GM23248 (cell line): Measurements from ENCODE around the gene WASL. TPM values are rescaled to one million over a fixed set of nuclear protein-coding genes. Genes with fewer than 3 reads are reported as not detected.

Experiments
- DNase-seq: peaks from one replicate; pipeline ENCODE4 v3.0.0-alpha.2; 2015
- H2AFZ ChIP-seq: fragments of 200-600 bp; sonication (generic); 2 replicates; pipeline ENCODE4 v1.6.1; 2016; ENCODE audit warnings: antibody characterized with exemption
- H3F3A ChIP-seq: fragments of 200-600 bp; sonication (generic); 2 replicates; pipeline ENCODE4 v1.6.1; 2016; ENCODE audit warnings: mild to moderate bottlenecking, antibody characterized with exemption, mixed run types; ENCODE audit not compliant: insufficient read depth
- H3K27ac ChIP-seq: fragments of 200-600 bp; sonication (generic); 2 replicates; pipeline ENCODE4 v1.5.1; 2016; ENCODE audit warnings: mild to moderate bottlenecking
- H3K27me3 ChIP-seq: fragments of 200-600 bp; sonication (generic); replicated peaks from 2 replicates; pipeline ENCODE4 v1.6.1; 2016; ENCODE audit warnings: mild to moderate bottlenecking; ENCODE audit not compliant: insufficient read depth
- H3K36me3 ChIP-seq: fragments of 200-600 bp; sonication (generic); 2 replicates; pipeline ENCODE4 v1.6.1; 2016; ENCODE audit warnings: low read depth, mild to moderate bottlenecking
- H3K4me1 ChIP-seq: fragments of 200-600 bp; sonication (generic); 2 replicates; pipeline ENCODE4 v1.6.1; 2016; ENCODE audit warnings: mild to moderate bottlenecking; ENCODE audit not compliant: insufficient read depth
- H3K4me2 ChIP-seq: fragments of 200-600 bp; sonication (generic); one replicate; pipeline ENCODE4 v1.6.1; 2016; ENCODE audit warnings: mild to moderate bottlenecking; ENCODE audit not compliant: unreplicated experiment
- H3K4me3 ChIP-seq: fragments of 200-600 bp; sonication (generic); 2 replicates; pipeline ENCODE4 v1.5.1; 2016; ENCODE audit warnings: mild to moderate bottlenecking
- H3K79me2 ChIP-seq: fragments of 200-600 bp; sonication (generic); 2 replicates; pipeline ENCODE4 v1.6.1; 2016; ENCODE audit warnings: mild to moderate bottlenecking; ENCODE audit not compliant: insufficient read depth
- H3K9ac ChIP-seq: fragments of 200-600 bp; sonication (generic); 2 replicates; pipeline ENCODE4 v1.6.1; 2016; ENCODE audit warnings: mild to moderate bottlenecking
- H3K9me2 ChIP-seq: fragments of 200-600 bp; sonication (generic); 2 replicates; pipeline ENCODE4 v1.6.1; 2016; ENCODE audit warnings: mixed run types, mild to moderate bottlenecking, moderate library complexity; ENCODE audit not compliant: insufficient read depth
- H3K9me3 ChIP-seq: fragments of 200-600 bp; sonication (generic); one replicate; pipeline ENCODE4 v1.6.1; 2017; ENCODE audit warnings: low read depth
- H4K20me1 ChIP-seq: fragments of 200-600 bp; sonication (generic); 2 replicates; pipeline ENCODE4 v1.6.0; 2016; ENCODE audit not compliant: insufficient read depth
- EZH2 ChIP-seq: fragments of 200-600 bp; sonication (generic); IDR thresholded peaks from 2 replicates; pipeline ENCODE4 v1.6.1; 2018; ENCODE audit warnings: antibody characterized with exemption, mild to moderate bottlenecking; ENCODE audit not compliant: insufficient read depth, poor library complexity, severe bottlenecking
- EZH2phosphoT487 ChIP-seq: fragments of 200-600 bp; sonication (generic); IDR thresholded peaks from 2 replicates; pipeline ENCODE4 v1.6.1; 2018; ENCODE audit warnings: antibody characterized with exemption, moderate library complexity, mild to moderate bottlenecking, low read depth; ENCODE audit not compliant: insufficient read depth
- WGBS, 2 experiments: methylation state at CpG; one replicate each; pipeline ENCODE4 v1.1.6; 2015 to 2017; ENCODE audit warnings: low lambda C conversion rate in 2 of 2, low coverage in 1 of 2; ENCODE audit errors: missing lambda C conversion rate in 2 of 2; 5-methylcytosine and 5-hydroxymethylcytosine counted together
- in situ Hi-C: fragments of 300-500 bp; cut with MboI; formaldehyde crosslinking; loops from 2 replicates; pipeline ENCODE4 v1.15.0; 2020
- polyA plus RNA-seq: library from polyadenylated mRNA; unstranded; fragments of >200 nt; fragmentation: Nextera tagmentation; extraction: Ambion mirVana; gene quantifications from 2 replicates; pipeline ENCODE4 v1.2.1, GENCODE V29; 2016
- total RNA-seq: library from RNA; depleted of rRNA; stranded (reverse); fragments of >200 nt; shearing (Covaris generic); gene quantifications from 2 replicates; pipeline ENCODE4 v1.2.3, GENCODE V29; 2014

WASL gene
- total and polyA plus RNA-seq, 2 experiments from 2014 or later: 11.6 to 20.7 TPM

GRCh38 chr7:123653162-123653561, 95.6 kb downstream of the WASL start:
- Histone ChIP-seq H3K36me3 (no peaks in the 10 kb centered on the region), H3K27me3 (no peaks in the 10 kb centered on the region), H3K27ac (no peak overlapping the region), H3K4me3 (no peak overlapping the region), H3F3A (no peaks in the 10 kb centered on the region), H2AFZ (no peak overlapping the region), H3K79me2 (no peaks in the 10 kb centered on the region), H3K9ac (no peak overlapping the region), H3K9me2 (no peaks in the 10 kb centered on the region), H3K4me2 (no peak overlapping the region), H3K9me3 (no peaks in the 10 kb centered on the region), H4K20me1 (no peaks in the 10 kb centered on the region), H3K4me1 (no peaks in the 10 kb centered on the region)
- 54 to 63% methylated on average over 6 of the region's 6 CpGs for WGBS, 2 experiments
- TF ChIP-seq EZH2phosphoT487 (no peak), EZH2 (no peak)
- DNase-seq: no peak
- in situ Hi-C loops: no loop called here

- WGBS, 2 experiments: 75 to 83% methylated on average over 1 of the region's 1 CpG
- Histone ChIP-seq H3K9me2 (no peaks in the 10 kb centered on the region), H3K27me3 (no peaks in the 10 kb centered on the region), H3K4me3 (no peak overlapping the region), H2AFZ (no peak overlapping the region), H3K9me3 (no peaks in the 10 kb centered on the region), H3K4me2 (no peak overlapping the region), H3K9ac (no peak overlapping the region), H3K36me3 (no peaks in the 10 kb centered on the region), H3K4me1 (0 out of 2 replicates have a peak, but pooled peaks cover 2% of the 10 kb centered on the region), H3F3A (no peaks in the 10 kb centered on the region), H3K27ac (no peak overlapping the region), H3K79me2 (no peaks in the 10 kb centered on the region), H4K20me1 (no peaks in the 10 kb centered on the region)
- no peak for DNase-seq
- in situ Hi-C loops: no loop called here
- TF ChIP-seq EZH2phosphoT487: no peak
- no peak for TF ChIP-seq EZH2
These were observed 96.4 kb downstream of the WASL start for GRCh38 chr7:123652406-123652805.

GRCh38 chr7:123650595-123650994, 98.2 kb downstream of the WASL start:
- H3K4me1 ChIP-seq: peaks cover 8% of the 10 kb centered on the region; the same call in 1 of the 2 replicates
- no peak overlapping the region for H3K9ac ChIP-seq
- H3K4me2 ChIP-seq: no peak overlapping the region
- H2AFZ ChIP-seq: no peak overlapping the region
- no peaks in the 10 kb centered on the region for H3K9me3 ChIP-seq
- H4K20me1 ChIP-seq: no peaks in the 10 kb centered on the region
- 37 to 43% methylated on average over 2 of the region's 2 CpGs for WGBS, 2 experiments
- H3K79me2 ChIP-seq: no peaks in the 10 kb centered on the region
- in situ Hi-C loops: no loop called here
- no peak for DNase-seq
- H3K27me3 ChIP-seq: no peaks in the 10 kb centered on the region
- H3K36me3 ChIP-seq: no peaks in the 10 kb centered on the region
- no peaks in the 10 kb centered on the region for H3F3A ChIP-seq
- TF ChIP-seq EZH2 (no peak), EZH2phosphoT487 (no peak)
- H3K9me2 ChIP-seq: no peaks in the 10 kb centered on the region
- H3K4me3 ChIP-seq: no peak overlapping the region
- no peak overlapping the region for H3K27ac ChIP-seq

GRCh38 chr7:123649964-123650363, 98.8 kb downstream of the WASL start:
- no peak overlapping the region for H3K4me3 ChIP-seq
- peaks cover 8% of the 10 kb centered on the region; the same call in 1 of the 2 replicates for H3K4me1 ChIP-seq
- peak; percentile 53 for DNase-seq
- H3K4me2 ChIP-seq: no peak overlapping the region
- H3K36me3 ChIP-seq: no peaks in the 10 kb centered on the region
- H3K9ac ChIP-seq: no peak overlapping the region
- no peaks in the 10 kb centered on the region for H3K27me3 ChIP-seq
- WGBS, 2 experiments: 20 to 29% methylated on average over 2 of the region's 2 CpGs
- no peaks in the 10 kb centered on the region for H3K79me2 ChIP-seq
- no peaks in the 10 kb centered on the region for H3K9me3 ChIP-seq
- in situ Hi-C loops: no loop called here
- peaks cover under 1% of the 10 kb centered on the region; the same call in 1 of the 2 replicates for H3F3A ChIP-seq
- no peak overlapping the region for H2AFZ ChIP-seq
- no peaks in the 10 kb centered on the region for H3K9me2 ChIP-seq
- no peak overlapping the region for H3K27ac ChIP-seq
- TF ChIP-seq EZH2 (no peak), EZH2phosphoT487 (no peak)
- H4K20me1 ChIP-seq: no peaks in the 10 kb centered on the region

- peaks cover 18% of the 10 kb centered on the region for H3F3A ChIP-seq
- H3K4me3 ChIP-seq: no peak overlapping the region
- H3K9me2 ChIP-seq: no peaks in the 10 kb centered on the region; the same call in 1 of the 2 replicates
- peak; percentile 35 for DNase-seq
- H3K4me1 ChIP-seq: peaks cover 21% of the 10 kb centered on the region
- no peaks in the 10 kb centered on the region for H3K27me3 ChIP-seq
- no peak overlapping the region for H3K27ac ChIP-seq
- no peak overlapping the region for H3K9ac ChIP-seq
- no peaks in the 10 kb centered on the region for H3K79me2 ChIP-seq
- H4K20me1 ChIP-seq: no peaks in the 10 kb centered on the region
- TF ChIP-seq EZH2 (no peak), EZH2phosphoT487 (no peak)
- H3K36me3 ChIP-seq: no peaks in the 10 kb centered on the region
- peak overlapping the region; percentile 16 for H3K4me2 ChIP-seq
- in situ Hi-C loops: no loop called here
- 34 to 46% methylated on average over 7 of the region's 7 CpGs for WGBS, 2 experiments
- H3K9me3 ChIP-seq: no peaks in the 10 kb centered on the region
- no peak overlapping the region for H2AFZ ChIP-seq
These were observed 101.6 kb downstream of the WASL start for GRCh38 chr7:123647106-123647730.
